Left ventricle myocardium inferior (tissue), 1 donor: ENCODE results near the gene MRPL38. TPM values are rescaled to one million over a fixed set of nuclear protein-coding genes. Genes with fewer than 3 reads are reported as not detected.

Experiments used
- DNase-seq: peaks from one replicate; pipeline ENCODE4 v3.0.0-alpha.2; 2020
- H3K27ac ChIP-seq: fragments of 200-600 bp; replicated peaks from 2 replicates; pipeline ENCODE4 v1.8.0; 2021
- H3K27me3 ChIP-seq: fragments of 200-600 bp; 2 replicates; pipeline ENCODE4 v1.8.0; 2021; ENCODE audit warnings: low read depth
- H3K36me3 ChIP-seq: fragments of 200-600 bp; 2 replicates; pipeline ENCODE4 v1.8.0; 2021
- H3K4me1 ChIP-seq: fragments of 200-600 bp; 2 replicates; pipeline ENCODE4 v1.8.0; 2021
- H3K4me3 ChIP-seq: fragments of 200-600 bp; 2 replicates; pipeline ENCODE4 v1.8.0; 2021; ENCODE audit warnings: mild to moderate bottlenecking, moderate library complexity
- H3K9me3 ChIP-seq: fragments of 200-600 bp; replicated peaks from 2 replicates; pipeline ENCODE4 v1.8.0; 2021
- intact Hi-C: fragments of 100-400 bp; cut with micrococcal nuclease; formaldehyde crosslinking; loops from one replicate; pipeline ENCODE4 v1.11.0; 2022
- total RNA-seq: library from RNA; stranded (reverse); fragmentation: NEBNext Ultra II Directional; extraction: Animal tissue kit (Norgen Biotek cat#: 25700); gene quantifications from one replicate; pipeline ENCODE4 v1.2.1, GENCODE V29; 2021
- TF ChIP-seq, protein P1 (sequence below): fragments of 200-600 bp; IDR thresholded peaks from 2 replicates; pipeline ENCODE4 v1.8.0; 2021; ENCODE audit warnings: antibody characterized with exemption, mild to moderate bottlenecking, borderline replicate concordance
- donor health status: DM: no; HTN: yes; CAD: no; lungs with severe emphysema.

MRPL38 gene
- total RNA-seq, 1 donor from 2014 or later = 104 TPM

DNA sequence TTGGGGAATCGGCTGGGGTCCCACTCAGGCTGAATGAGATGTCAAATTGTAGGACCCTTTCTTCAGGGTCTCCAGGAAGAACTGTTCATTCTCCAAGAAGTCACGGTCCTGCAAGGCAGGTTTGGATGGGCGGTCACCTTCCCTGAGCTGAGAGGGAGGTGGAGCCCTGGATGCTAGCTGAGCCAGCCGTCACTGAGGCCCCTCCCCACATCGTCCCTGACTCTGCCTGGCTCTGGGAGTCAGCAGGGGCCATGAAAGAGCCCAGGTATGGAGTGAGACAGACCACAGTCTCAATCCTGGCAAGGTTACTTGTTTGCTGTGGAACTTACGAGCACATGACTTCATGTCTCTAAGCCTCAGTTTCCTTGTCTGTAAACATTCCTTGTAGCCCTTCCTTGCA, 6.0 kb upstream of the MRPL38 start:
- DNase-seq = no peak
- H3K4me1 ChIP-seq = peaks cover 19% of the 10 kb centered on the region
- TF ChIP-seq, protein P1, sequence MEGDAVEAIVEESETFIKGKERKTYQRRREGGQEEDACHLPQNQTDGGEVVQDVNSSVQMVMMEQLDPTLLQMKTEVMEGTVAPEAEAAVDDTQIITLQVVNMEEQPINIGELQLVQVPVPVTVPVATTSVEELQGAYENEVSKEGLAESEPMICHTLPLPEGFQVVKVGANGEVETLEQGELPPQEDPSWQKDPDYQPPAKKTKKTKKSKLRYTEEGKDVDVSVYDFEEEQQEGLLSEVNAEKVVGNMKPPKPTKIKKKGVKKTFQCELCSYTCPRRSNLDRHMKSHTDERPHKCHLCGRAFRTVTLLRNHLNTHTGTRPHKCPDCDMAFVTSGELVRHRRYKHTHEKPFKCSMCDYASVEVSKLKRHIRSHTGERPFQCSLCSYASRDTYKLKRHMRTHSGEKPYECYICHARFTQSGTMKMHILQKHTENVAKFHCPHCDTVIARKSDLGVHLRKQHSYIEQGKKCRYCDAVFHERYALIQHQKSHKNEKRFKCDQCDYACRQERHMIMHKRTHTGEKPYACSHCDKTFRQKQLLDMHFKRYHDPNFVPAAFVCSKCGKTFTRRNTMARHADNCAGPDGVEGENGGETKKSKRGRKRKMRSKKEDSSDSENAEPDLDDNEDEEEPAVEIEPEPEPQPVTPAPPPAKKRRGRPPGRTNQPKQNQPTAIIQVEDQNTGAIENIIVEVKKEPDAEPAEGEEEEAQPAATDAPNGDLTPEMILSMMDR = no peak
- H3K27me3 ChIP-seq = no peaks in the 10 kb centered on the region
- H3K4me3 ChIP-seq = no peak overlapping the region
- no peak overlapping the region for H3K27ac ChIP-seq
- intact Hi-C loops = no loop called here
- H3K36me3 ChIP-seq = peaks cover 12% of the 10 kb centered on the region
- no peaks in the 10 kb centered on the region for H3K9me3 ChIP-seq

DNA sequence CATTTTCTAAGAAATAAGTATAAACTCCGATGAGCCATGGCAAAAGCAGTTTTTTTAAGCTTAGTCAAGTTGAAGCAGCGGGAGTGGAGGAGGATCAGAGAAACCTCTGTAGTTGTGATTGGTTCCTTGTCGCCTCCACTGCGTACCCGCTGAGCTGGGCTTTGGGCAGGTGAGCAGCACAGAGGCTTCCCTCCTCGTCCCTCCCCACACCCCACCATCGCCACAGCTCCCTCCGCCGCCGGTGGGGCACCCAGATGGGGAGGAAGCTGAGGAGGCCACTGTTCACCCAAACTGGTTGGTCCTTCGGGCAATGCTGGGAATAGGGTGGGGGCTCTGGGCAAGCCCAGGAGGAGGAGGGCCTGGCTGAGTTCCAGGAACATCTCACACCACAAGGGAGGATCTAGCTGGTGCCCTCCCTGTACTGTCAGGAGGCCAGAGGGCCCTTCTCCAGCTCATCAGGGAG, 5.2 kb upstream of the MRPL38 start:
- Histone ChIP-seq H3K36me3 (peaks cover 12% of the 10 kb centered on the region), H3K4me3 (no peak overlapping the region), H3K27me3 (no peaks in the 10 kb centered on the region), H3K4me1 (peaks cover 25% of the 10 kb centered on the region), H3K27ac (no peak overlapping the region), H3K9me3 (no peaks in the 10 kb centered on the region)
- TF ChIP-seq, protein P1 = no peak
- intact Hi-C loops = loop anchor here (5.0 kb wide), 1 partner anchor 97 kb away; no protein-coding TSS in a partner anchor
- no peak for DNase-seq

DNA sequence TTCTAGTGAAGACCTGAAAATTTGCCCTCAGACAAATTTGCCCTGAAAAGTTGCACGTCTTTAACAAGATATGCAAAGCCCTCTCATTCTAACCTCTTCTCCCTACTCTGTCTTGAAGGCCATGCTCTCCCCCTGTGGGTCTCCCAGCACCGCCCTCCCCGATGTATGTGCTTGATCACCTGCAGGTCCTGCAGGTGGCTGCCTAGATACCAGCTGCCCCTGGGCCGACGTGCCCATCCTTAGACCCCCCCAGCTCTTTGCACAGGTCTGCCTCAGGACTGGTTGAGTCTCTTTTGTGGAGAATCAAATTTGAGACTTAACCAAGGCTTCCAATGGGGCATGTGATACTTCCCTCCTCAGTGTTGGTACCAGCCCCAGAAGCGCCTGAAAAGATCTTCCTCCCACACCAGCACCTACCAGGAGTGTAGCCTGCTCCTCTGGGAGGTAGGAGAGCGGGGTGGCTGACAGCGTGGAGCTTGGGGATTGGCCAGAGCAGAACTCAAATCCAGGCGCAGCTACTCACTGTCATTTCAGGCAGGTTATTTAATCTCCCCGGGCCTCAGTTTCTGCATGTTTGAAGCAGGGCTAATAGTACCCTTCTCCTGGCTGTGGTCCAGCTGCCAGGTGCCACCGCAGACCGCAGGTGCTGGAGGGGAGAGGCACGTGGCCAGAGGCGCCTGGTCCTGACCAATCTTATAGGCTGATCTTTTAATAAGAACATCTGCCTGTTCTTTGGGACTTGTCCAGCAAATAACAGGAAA, 4.5 kb upstream of the MRPL38 start:
- Histone ChIP-seq H3K27me3 (no peaks in the 10 kb centered on the region), H3K4me1 (peaks cover 30% of the 10 kb centered on the region), H3K4me3 (no peak overlapping the region), H3K27ac (no peak overlapping the region), H3K9me3 (no peaks in the 10 kb centered on the region), H3K36me3 (peaks cover 8% of the 10 kb centered on the region)
- intact Hi-C loops = loop anchor here (5.0 kb wide), 1 partner anchor 98 kb away; no protein-coding TSS in a partner anchor
- DNase-seq = no peak
- TF ChIP-seq, protein P1 = no peak

DNA sequence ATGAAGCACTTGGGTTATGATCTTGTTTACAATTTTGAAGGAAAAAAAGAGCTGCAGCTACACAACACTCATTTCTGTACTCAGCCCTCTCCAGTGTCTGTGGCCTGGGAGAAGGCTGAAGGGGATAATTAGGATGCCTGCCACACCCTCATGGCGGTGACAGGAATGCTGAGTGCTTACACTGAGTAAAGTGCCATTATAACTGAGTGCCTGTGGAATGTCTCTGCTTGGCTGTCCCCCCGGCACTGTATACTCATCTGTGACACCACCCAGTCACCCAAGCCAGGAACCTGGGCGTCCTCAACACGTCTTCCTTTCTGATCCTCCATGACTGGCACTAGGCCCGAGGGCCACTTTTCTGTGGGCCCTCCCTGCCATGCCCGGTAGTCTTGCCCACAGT, 3.5 kb upstream of the MRPL38 start:
- Histone ChIP-seq H3K27ac (peak overlapping the region; percentile 64), H3K36me3 (peaks cover under 1% of the 10 kb centered on the region), H3K4me3 (no peak overlapping the region), H3K27me3 (no peaks in the 10 kb centered on the region), H3K9me3 (no peaks in the 10 kb centered on the region), H3K4me1 (peaks cover 38% of the 10 kb centered on the region)
- intact Hi-C loops = loop anchor here (5.0 kb wide), 1 partner anchor 99 kb away; no protein-coding TSS in a partner anchor
- TF ChIP-seq, protein P1 = no peak
- DNase-seq = peak; percentile 76

DNA sequence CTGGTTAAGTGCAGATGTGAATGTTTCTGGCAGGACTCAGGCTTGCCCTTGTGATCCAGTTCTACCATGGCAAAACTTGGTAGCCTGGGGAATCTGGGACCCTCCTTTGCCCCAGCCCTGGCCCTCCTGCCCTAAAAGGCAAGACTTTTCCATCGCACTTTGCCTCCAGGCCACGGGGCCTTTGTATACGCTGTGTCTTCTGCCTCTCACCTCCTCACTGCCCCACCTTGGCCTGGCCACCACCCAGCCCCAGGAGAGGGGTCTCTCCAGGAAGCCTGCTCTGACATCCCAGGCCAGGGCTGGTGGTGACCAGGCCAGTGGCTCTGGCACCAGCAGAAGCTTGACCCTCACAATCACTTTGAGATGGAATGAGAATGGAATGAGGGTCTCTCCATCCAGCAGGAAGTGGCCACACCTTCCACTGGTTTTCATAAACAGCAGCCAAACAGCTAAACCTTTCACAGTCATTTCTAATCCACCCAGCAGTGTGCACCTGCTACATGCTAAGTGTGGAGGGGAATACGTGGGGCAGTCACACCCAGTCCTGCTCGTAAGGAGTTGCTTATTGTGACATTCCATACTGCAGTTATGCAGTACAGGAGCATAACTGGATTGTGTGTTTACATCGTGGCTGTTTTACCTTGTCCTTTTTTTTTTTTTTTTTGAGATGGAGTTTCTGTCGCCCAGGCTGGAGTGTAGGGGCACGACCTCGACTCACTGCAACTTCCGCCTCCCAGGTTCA, 1.6 kb upstream of the MRPL38 start:
- Histone ChIP-seq H3K36me3 (peaks cover 19% of the 10 kb centered on the region), H3K4me1 (peaks cover 43% of the 10 kb centered on the region), H3K4me3 (no peak overlapping the region), H3K27ac (peak overlapping the region; percentile 96), H3K9me3 (no peaks in the 10 kb centered on the region), H3K27me3 (no peaks in the 10 kb centered on the region)
- TF ChIP-seq, protein P1 = no peak
- intact Hi-C loops = loop anchor here (5.0 kb wide), 1 partner anchor 101 kb away; no protein-coding TSS in a partner anchor
- DNase-seq = no peak
